HepG2 (cell line): Measurements from ENCODE around the gene SLC4A7. TPM values are rescaled to one million over a fixed set of nuclear protein-coding genes. Genes with fewer than 3 reads are reported as not detected.

Source experiments
- ATAC-seq: fragments of 200-7000 bp; cut with Tn5 transposase; 3 replicates; pipeline ENCODE4 v1.9.1; 2020; ENCODE audit warnings: mild to moderate bottlenecking, moderate library complexity
- BruUV-seq: library from RNA; stranded (reverse); fragments of 400-500 nt; replicated peaks from 2 replicates; lab custom pipeline; 2021; lab: Mats Ljungman, UMichigan
- CTCF ChIA-PET: fragments of 300-600 bp; formaldehyde crosslinking; extraction: SDS; loops from one replicate; lab custom pipeline; 2021; ENCODE audit warnings: low total read pairs, inconsistent platforms, low intra/inter-chr PET ratio; lab: Yijun Ruan, JAX
- POLR2A ChIA-PET: fragments of 350-600 bp; sonication (Branson Sonifier 250); formaldehyde crosslinking; loops from one replicate; lab custom pipeline; 2020; ENCODE audit warnings: antibody characterized with exemption, inconsistent platforms; lab: Yijun Ruan, JAX
- DNase-seq: peaks from one replicate; pipeline ENCODE4 v3.0.0-alpha.2; 2015; ENCODE audit warnings: low spot score
- FAIRE-seq: peaks from 3 replicates; lab custom pipeline; 2011; peaks lifted over from hg19 to GRCh38; lab: Jason Lieb, UNC
- H2AFZ ChIP-seq: one replicate; pipeline ENCODE4 v1.6.1; 2011; ENCODE audit warnings: low read length, inconsistent platforms
- H3K27ac ChIP-seq: fragments of 300-600 bp; 3 replicates; pipeline ENCODE4 v1.8.0; 2011; ENCODE audit warnings: mixed run types, mild to moderate bottlenecking, mixed read lengths, low read length, inconsistent platforms; ENCODE audit not compliant: insufficient read depth; ENCODE audit errors: extremely low read length
- H3K27me3 ChIP-seq, 2 experiments: fragments of 200-600 bp in 1 of 2; 2 replicates in 1 of 2; 3 replicates in 1 of 2; pipeline versions ENCODE4 v1.6.0 to v1.8.0; 2011; ENCODE audit warnings: low read length in 2 of 2, mild to moderate bottlenecking in 2 of 2, moderate library complexity in 2 of 2, inconsistent platforms in 1 of 2; ENCODE audit not compliant: insufficient read depth in 2 of 2, control insufficient read depth in 1 of 2
- H3K36me3 ChIP-seq, 2 experiments: fragments of 200-600 bp in 1 of 2; replicated peaks in 1 of 2; 2 replicates in 1 of 2; 3 replicates in 1 of 2; pipeline versions ENCODE4 v1.5.1 to v1.8.0; 2011; ENCODE audit warnings: low read length in 2 of 2, inconsistent platforms in 1 of 2; ENCODE audit not compliant: insufficient read depth in 2 of 2, control insufficient read depth in 1 of 2
- H3K4me1 ChIP-seq: 2 replicates; pipeline ENCODE4 v1.5.1; 2012; ENCODE audit warnings: low read length, inconsistent platforms; ENCODE audit not compliant: insufficient read depth
- H3K4me2 ChIP-seq: 2 replicates; pipeline ENCODE4 v1.6.0; 2011; ENCODE audit warnings: low read depth, low read length, inconsistent platforms
- H3K4me3 ChIP-seq, 3 experiments: fragments of 200-600 bp in 1 of 3; sonication (generic), shearing (Covaris generic) in 1 of 3; replicated peaks in 1 of 3; 2 replicates each; pipeline ENCODE4 v1.5.1; 2011 to 2016; ENCODE audit warnings: low read length in 3 of 3, inconsistent platforms in 2 of 3, low read depth in 2 of 3, mild to moderate bottlenecking in 2 of 3, control low read depth in 1 of 3, mixed read lengths in 1 of 3; ENCODE audit not compliant: insufficient read depth in 1 of 3
- H3K79me2 ChIP-seq: one replicate; pipeline ENCODE4 v1.6.1; 2011; ENCODE audit warnings: low read length, inconsistent platforms; ENCODE audit not compliant: insufficient read depth
- H3K9ac ChIP-seq: 2 replicates; pipeline ENCODE4 v1.6.0; 2011; ENCODE audit warnings: mild to moderate bottlenecking, low read depth, low read length, inconsistent platforms; ENCODE audit not compliant: insufficient read depth
- H3K9me3 ChIP-seq: 2 replicates; pipeline ENCODE4 v1.5.1; 2012; ENCODE audit warnings: mild to moderate bottlenecking, low read length
- H4K20me1 ChIP-seq: 2 replicates; pipeline ENCODE4 v1.6.0; 2011; ENCODE audit warnings: inconsistent platforms, mild to moderate bottlenecking, low read length, moderate library complexity; ENCODE audit not compliant: insufficient read depth
- BCL3 ChIP-seq: sonication (generic); formaldehyde crosslinking; IDR thresholded peaks from 2 replicates; pipeline ENCODE4 v1.5.1; 2020; ENCODE audit warnings: mild to moderate bottlenecking, missing genetic modification reagents, moderate library complexity
- BRD4 ChIP-seq: sonication (generic); formaldehyde crosslinking; IDR thresholded peaks from 2 replicates; pipeline ENCODE4 v1.4.0; 2020; ENCODE audit warnings: missing genetic modification reagents
- CSRNP1 ChIP-seq: sonication (generic); formaldehyde crosslinking; IDR thresholded peaks from 2 replicates; pipeline ENCODE4 v1.8.1; 2023; ENCODE audit warnings: mild to moderate bottlenecking, missing genetic modification reagents
- DDIT3 ChIP-seq: sonication (generic); formaldehyde crosslinking; IDR thresholded peaks from 2 replicates; pipeline ENCODE4 v1.4.0; 2020; ENCODE audit warnings: mild to moderate bottlenecking, missing genetic modification reagents
- ETV6 ChIP-seq: sonication (generic); formaldehyde crosslinking; conservative IDR thresholded peaks from 2 replicates; pipeline ENCODE4 v1.4.0; 2020; ENCODE audit warnings: missing genetic modification reagents
- MIER3 ChIP-seq: IDR thresholded peaks from 2 replicates; pipeline ENCODE4 v1.6.1; 2016; ENCODE audit warnings: missing compliant biosample characterization, borderline replicate concordance
- NONO ChIP-seq, 2 experiments: fragments of 450-650 bp in 1 of 2; sonication (generic) in 1 of 2; formaldehyde crosslinking in 1 of 2; IDR thresholded peaks in 1 of 2; conservative IDR thresholded peaks in 1 of 2; 2 replicates each; pipeline versions ENCODE4 v1.6.1 to v1.8.0; 2017 to 2022; ENCODE audit warnings: mild to moderate bottlenecking in 1 of 2, missing genetic modification reagents in 1 of 2, moderate library complexity in 1 of 2
- ZNF138 ChIP-seq: sonication (generic); formaldehyde crosslinking; IDR thresholded peaks from 2 replicates; pipeline ENCODE4 v1.5.0; 2020; ENCODE audit warnings: mild to moderate bottlenecking, low read depth, missing genetic modification reagents
- ZNF569 ChIP-seq: sonication (generic); formaldehyde crosslinking; IDR thresholded peaks from 2 replicates; pipeline ENCODE4 v1.5.0; 2020; ENCODE audit warnings: mild to moderate bottlenecking, missing genetic modification reagents, moderate library complexity, borderline replicate concordance
- ZNF687 ChIP-seq: sonication (generic); formaldehyde crosslinking; IDR thresholded peaks from 2 replicates; pipeline ENCODE4 v1.5.1; 2020; ENCODE audit warnings: mild to moderate bottlenecking, missing genetic modification reagents, moderate library complexity
- WGBS: methylation state at CpG from one replicate; pipeline ENCODE4 v1.1.6; 2017; ENCODE audit warnings: low lambda C conversion rate; 5-methylcytosine and 5-hydroxymethylcytosine counted together
- in situ Hi-C: cut with HindIII; loops from 2 replicates; pipeline ENCODE4 v1.10.0; 2017; ENCODE audit warnings: low pct_unique_long_range_greater_than_20kb; ENCODE audit not compliant: extremely low pct_ligation_motif_present
- intact Hi-C: fragments of 100-400 bp; cut with micrococcal nuclease; formaldehyde crosslinking; loops from one replicate; pipeline ENCODE4 v1.10.0; 2022; ENCODE audit not compliant: unreplicated experiment
- polyA plus RNA-seq, 8 experiments: library from polyadenylated mRNA; depleted of rRNA in 3 of 8; stranded (reverse) in 7 of 8; unstranded in 1 of 8; fragments of >200 nt; fragmentation: Illumina TruSeq in 4 of 8; extraction: Trizol in 4 of 8; gene quantifications; 2 replicates each; pipeline versions ENCODE4 v1.2.1 to v1.2.3, GENCODE V29; 2011 to 2016; ENCODE audit warnings: low read depth in 4 of 8, missing spikeins in 1 of 8, mixed read lengths in 1 of 8; ENCODE audit not compliant: insufficient read depth in 1 of 8
- total RNA-seq, 5 experiments: library from RNA; depleted of rRNA; stranded (reverse); fragments of >200 nt; fragmentation: Illumina TruSeq; extraction: Trizol; gene quantifications; 2 replicates each; pipeline ENCODE4 v1.2.3, GENCODE V29; 2016; ENCODE audit warnings: low read depth in 1 of 5

Gene SLC4A7
- total and polyA plus RNA-seq, 2 of the 13 experiments (the other 11 are each of a cell fraction or from before 2014, with no cell fraction given) = 16.4 to 43.8 TPM

- no peak for TF ChIP-seq CSRNP1 (CRISPR knock-in tag)
Observed at GRCh38 chr3:27354588-27355203, 129.5 kb downstream of the SLC4A7 start (continued).

- POLR2A ChIA-PET = interaction anchor here (1.4 kb wide), 2 partner anchors 128 to 130 kb away, joined by 3 to 4 read pairs; partner anchors contain the start of gene SLC4A7
- WGBS = 95% methylated on average over 5 of the region's 5 CpGs
- intact Hi-C loops = no loop called here
- in situ Hi-C loops = no loop called here
- ATAC-seq (no peak), DNase-seq (no peak), FAIRE-seq (no peak)
- Histone ChIP-seq H3K27ac (no peak overlapping the region), H3K4me3 (no peak overlapping the region), H3K9me3 (no peaks in the 10 kb centered on the region), H3K27me3 (no peaks in the 10 kb centered on the region), H3K36me3 (no peaks in the 10 kb centered on the region; a peak in 1 of 5 replicates), H3K9ac (no peak overlapping the region), H3K79me2 (peaks cover 2% of the 10 kb centered on the region), H2AFZ (no peak overlapping the region), H3K4me1 (peaks cover 48% of the 10 kb centered on the region), H3K4me2 (no peak overlapping the region), H4K20me1 (no peaks in the 10 kb centered on the region)
- CTCF ChIA-PET = no interaction called here
- TF ChIP-seq ZNF138 (CRISPR knock-in tag) = no peak
- no peak for TF ChIP-seq BCL3
- no peak for TF ChIP-seq ZNF569 (CRISPR knock-in tag)
- TF ChIP-seq ZNF687 (CRISPR knock-in tag) = no peak
- TF ChIP-seq NONO (IDR thresholded peaks at IDR 0.05) = no peak
- no peak for TF ChIP-seq NONO (CRISPR knock-in tag; conservative IDR thresholded peaks at IDR 0.05)
- no peak for TF ChIP-seq ETV6
- TF ChIP-seq MIER3 = no peak
- no peak for TF ChIP-seq DDIT3 (CRISPR knock-in tag)
- TF ChIP-seq BRD4 (CRISPR knock-in tag) = no peak
- TF ChIP-seq, all 625 proteins: peak for 0
- no TSS peak for BruUV-seq
Observed at GRCh38 chr3:27354161-27354560, 130.0 kb downstream of the SLC4A7 start.
